Mesothelial cell of epicardium (in vitro differentiated cells): ENCODE results near the gene TMSB4X. TPM values are rescaled to one million over a fixed set of nuclear protein-coding genes. Genes with fewer than 3 reads are reported as not detected.
A peak's percentile ranks its signal among the peaks of the same experiment; 100 is the strongest.
"Not testable (repeated sequence)": the region's sequence is repeated elsewhere in the genome, so short reads cannot be mapped to it uniquely, and the experiment has no call there.

Experiments
- DNase-seq, 2 experiments: peaks; one replicate each; pipeline ENCODE4 v3.0.0; 2021; ENCODE audit warnings: low spot score in 2 of 2; ENCODE audit not compliant: unreplicated experiment in 2 of 2
- H3K27ac Mint-ChIP-seq: 2 replicates; pipeline ENCODE4 v1.8.0; 2021; ENCODE audit warnings: mixed read lengths
- H3K27me3 Mint-ChIP-seq: 2 replicates; pipeline ENCODE4 v1.8.0; 2021; ENCODE audit warnings: low read depth, mixed read lengths
- H3K36me3 Mint-ChIP-seq: 2 replicates; pipeline ENCODE4 v1.8.0; 2021; ENCODE audit warnings: mixed read lengths
- H3K4me1 Mint-ChIP-seq: 2 replicates; pipeline ENCODE4 v1.8.0; 2021; ENCODE audit warnings: mixed read lengths
- H3K4me3 Mint-ChIP-seq: 2 replicates; pipeline ENCODE4 v1.8.0; 2021; ENCODE audit warnings: mild to moderate bottlenecking, moderate library complexity, mixed read lengths
- H3K9me3 Mint-ChIP-seq: 2 replicates; pipeline ENCODE4 v1.8.0; 2021; ENCODE audit warnings: mixed read lengths
- CTCF ChIP-seq: fragments of 200-600 bp; sonication (generic); IDR thresholded peaks from one replicate; pipeline ENCODE4 v1.5.0; 2021; ENCODE audit warnings: antibody characterized with exemption; ENCODE audit not compliant: unreplicated experiment
- total RNA-seq: library from RNA; stranded (reverse); gene quantifications from 3 replicates; pipeline ENCODE4 v1.2.1, GENCODE V29; 2021

TMSB4X gene
- total RNA-seq, 1 donor from 2014 or later = 2,121 TPM

GRCh38 chrX:12975991-12976558 lies 1.2 kb downstream of the TMSB4X start:
- Mint-ChIP-seq H3K27me3 (no peaks in the 10 kb centered on the region), H3K27ac (peak overlapping the region; percentile 98), H3K36me3 (peaks cover 12% of the 10 kb centered on the region), H3K4me3 (peak overlapping the region; percentile 93), H3K9me3 (peaks cover 9% of the 10 kb centered on the region), H3K4me1 (peaks cover 36% of the 10 kb centered on the region)
- DNase-seq = no peak
- no peak for TF ChIP-seq CTCF

- peaks cover 12% of the 10 kb centered on the region for H3K9me3 Mint-ChIP-seq
- H3K27ac Mint-ChIP-seq = peak overlapping the region; percentile 95
- not testable (repeated sequence) for DNase-seq, H3K27me3 Mint-ChIP-seq
- H3K4me1 Mint-ChIP-seq = peaks cover 33% of the 10 kb centered on the region
- peak overlapping the region; percentile 93 for H3K4me3 Mint-ChIP-seq
- peaks cover 12% of the 10 kb centered on the region for H3K36me3 Mint-ChIP-seq
Measured at GRCh38 chrX:12976819-12977732, 2.2 kb downstream of the TMSB4X start.

GRCh38 chrX:12977761-12978204 lies 2.9 kb downstream of the TMSB4X start:
- Mint-ChIP-seq H3K27me3 (no peaks in the 10 kb centered on the region), H3K36me3 (peaks cover 12% of the 10 kb centered on the region), H3K4me1 (peaks cover 33% of the 10 kb centered on the region), H3K27ac (peak overlapping the region; percentile 95), H3K9me3 (peaks cover 12% of the 10 kb centered on the region), H3K4me3 (peak overlapping the region; percentile 93)
- no peak for TF ChIP-seq CTCF
- no peak for DNase-seq

- Mint-ChIP-seq H3K27me3 (no peaks in the 10 kb centered on the region), H3K9me3 (peaks cover 12% of the 10 kb centered on the region), H3K36me3 (peaks cover 12% of the 10 kb centered on the region), H3K27ac (peak overlapping the region; percentile 95), H3K4me1 (peaks cover 30% of the 10 kb centered on the region), H3K4me3 (peak overlapping the region; percentile 93)
- DNase-seq = no peak
- TF ChIP-seq CTCF = no peak
Measured at GRCh38 chrX:12978205-12979025, 3.5 kb downstream of the TMSB4X start.

GRCh38 chrX:12979026-12979607 lies 4.2 kb downstream of the TMSB4X start:
- peaks cover 12% of the 10 kb centered on the region for H3K36me3 Mint-ChIP-seq
- no peak for DNase-seq
- H3K4me1 Mint-ChIP-seq = peaks cover 23% of the 10 kb centered on the region
- no peak for TF ChIP-seq CTCF
- H3K9me3 Mint-ChIP-seq = peaks cover 16% of the 10 kb centered on the region
- H3K27me3 Mint-ChIP-seq = no peaks in the 10 kb centered on the region
- peak overlapping the region; percentile 95 for H3K27ac Mint-ChIP-seq
- H3K4me3 Mint-ChIP-seq = peak overlapping the region; percentile 93
